IPS-18c (cell line): Measurements from ENCODE around the gene CADM2.

ENCODE experiments used
- H3K4me3 ChIP-seq: 2 replicates; pipeline ENCODE4 v1.7.0; 2013; ENCODE audit warnings: low read depth, mild to moderate bottlenecking, low read length, moderate library complexity; ENCODE audit not compliant: insufficient read depth
- H3K9me3 ChIP-seq: one replicate; pipeline ENCODE4 v1.6.1; 2013; ENCODE audit warnings: mild to moderate bottlenecking, low read length, moderate library complexity; ENCODE audit not compliant: control insufficient read depth, insufficient read depth

The CADM2 gene

DNA sequence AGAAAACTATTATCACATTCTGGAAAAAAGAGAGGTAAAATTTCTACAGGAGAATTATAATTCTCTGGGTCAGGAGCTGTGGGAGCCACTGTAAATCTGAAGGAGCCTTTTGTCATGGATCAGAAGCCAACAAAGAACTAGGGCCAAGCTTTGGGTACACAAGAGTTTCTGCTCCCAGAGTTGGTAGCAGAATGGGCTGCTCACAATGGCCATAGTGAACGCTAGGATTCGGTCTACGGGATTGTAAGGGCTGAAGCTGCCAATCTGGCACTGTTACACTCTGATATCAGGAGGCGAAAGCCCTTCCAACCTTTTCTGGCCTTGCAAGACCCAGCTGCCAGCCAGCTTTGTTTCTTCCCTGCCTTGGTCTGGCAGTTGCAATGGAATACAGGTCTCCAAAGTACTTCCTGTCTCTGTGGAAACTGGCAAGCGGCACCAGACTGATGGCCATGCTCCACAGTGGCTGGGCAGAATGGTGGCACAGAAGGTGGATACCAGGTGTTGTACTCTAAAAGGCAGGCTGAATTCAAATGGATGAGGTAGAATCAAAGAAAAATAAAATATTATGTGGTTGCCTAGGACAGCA, 831.7 kb downstream of the CADM2 start:
- no peak overlapping the region for H3K4me3 ChIP-seq
- H3K9me3 ChIP-seq, result no peaks in the 10 kb centered on the region

- Histone ChIP-seq H3K9me3 (no peaks in the 10 kb centered on the region), H3K4me3 (no peak overlapping the region)
Measured at GRCh38 chr3:85796140-85796539, 837.4 kb downstream of the CADM2 start.

DNA sequence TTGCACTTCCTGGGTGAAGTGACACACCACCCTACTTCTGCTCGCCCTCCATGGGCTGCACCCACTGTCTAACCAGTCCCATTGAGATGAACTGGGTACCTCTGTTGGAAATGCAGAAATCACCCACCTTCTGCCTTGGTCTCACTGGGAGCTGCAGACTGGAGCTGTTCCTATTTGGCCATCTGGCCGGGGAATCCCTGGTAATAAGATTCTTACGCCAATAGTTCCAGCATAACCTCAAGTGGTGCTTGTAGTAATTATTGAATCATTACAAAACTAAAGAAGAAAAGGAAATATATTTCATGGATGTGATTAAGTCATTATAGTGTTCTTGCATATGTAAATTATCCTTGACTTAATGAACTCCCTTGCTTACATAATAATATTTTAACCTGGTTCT, 841.9 kb downstream of the CADM2 start:
- H3K4me3 ChIP-seq, result no peak overlapping the region
- H3K9me3 ChIP-seq, result no peaks in the 10 kb centered on the region

GRCh38 chr3:85801955-85802354, 843.2 kb downstream of the CADM2 start:
- Histone ChIP-seq H3K4me3 (no peak overlapping the region), H3K9me3 (no peaks in the 10 kb centered on the region)

DNA sequence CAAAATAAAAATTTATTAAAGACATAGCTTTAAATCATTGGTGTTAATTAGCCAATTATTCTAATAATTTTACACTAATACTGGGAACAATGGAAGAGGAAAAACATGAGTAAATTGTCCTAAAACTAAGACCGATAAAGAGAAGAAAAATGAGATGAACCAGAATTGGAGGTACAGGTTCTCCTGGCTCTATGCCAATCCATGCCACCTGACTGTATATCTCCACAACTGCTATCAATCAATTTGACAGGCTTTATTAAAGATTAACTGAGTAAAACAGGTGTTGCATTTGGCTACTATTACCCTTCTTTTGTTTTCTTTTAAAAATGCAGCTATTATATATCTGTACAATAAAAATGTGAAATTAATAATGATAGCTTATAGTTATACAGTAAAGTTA, 850.0 kb downstream of the CADM2 start:
- H3K9me3 ChIP-seq, result no peaks in the 10 kb centered on the region

DNA sequence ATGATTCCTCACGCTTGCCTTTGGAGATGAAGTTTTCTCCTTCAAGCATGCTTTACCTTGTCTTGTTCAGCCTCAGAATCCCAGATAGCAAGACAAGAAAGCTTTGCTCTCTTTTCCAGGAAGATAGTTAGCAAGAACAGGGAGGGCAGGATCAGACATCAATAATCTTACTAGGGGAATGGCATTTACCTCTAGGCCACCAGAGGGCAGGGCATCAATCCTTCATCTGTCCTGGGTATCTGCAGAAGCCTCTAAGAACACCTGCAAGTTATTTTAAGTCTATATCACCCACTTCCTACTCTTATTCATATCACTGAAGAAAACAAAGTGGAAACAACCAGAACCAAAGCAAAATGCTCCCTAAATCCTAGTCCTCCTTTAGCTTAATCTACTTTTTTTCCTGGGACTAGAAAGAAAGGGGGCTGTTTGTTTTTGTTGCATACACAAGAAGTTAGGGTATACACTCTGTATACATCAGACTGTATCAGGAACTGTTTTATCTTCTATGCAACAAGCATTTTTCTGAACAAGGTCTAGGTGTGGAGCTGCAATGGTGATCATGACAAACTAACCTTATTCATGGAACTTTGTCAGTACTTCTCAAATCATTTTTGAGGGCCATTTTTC, 862.5 kb downstream of the CADM2 start:
- H3K9me3 ChIP-seq, result no peaks in the 10 kb centered on the region
- H3K4me3 ChIP-seq, result no peak overlapping the region

More for the DNA sequence above, 850.0 kb downstream of the CADM2 start:
- H3K4me3 ChIP-seq, result no peak overlapping the region

GRCh38 chr3:85835857-85836440, 877.2 kb downstream of the CADM2 start:
- Histone ChIP-seq H3K9me3 (no peaks in the 10 kb centered on the region), H3K4me3 (no peak overlapping the region)

DNA sequence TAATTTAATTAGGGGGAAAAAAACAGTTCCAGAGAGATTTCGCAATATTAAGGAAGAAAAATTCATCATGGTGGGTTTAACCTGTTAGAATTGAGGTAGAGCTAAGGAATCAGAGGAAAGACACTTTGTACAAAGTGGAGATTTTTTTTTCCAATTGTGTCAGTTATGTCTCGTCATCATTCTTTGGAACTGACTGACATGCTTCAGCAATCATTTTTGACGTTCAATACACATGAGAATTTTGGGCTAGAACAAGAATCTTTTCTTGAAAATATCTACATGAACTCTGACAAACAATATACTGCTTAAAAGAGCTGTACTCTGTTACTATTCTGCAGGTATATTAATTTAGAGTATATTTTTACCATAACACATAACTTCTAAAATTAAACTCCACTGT, 878.6 kb downstream of the CADM2 start:
- Histone ChIP-seq H3K9me3 (no peaks in the 10 kb centered on the region), H3K4me3 (no peak overlapping the region)

DNA sequence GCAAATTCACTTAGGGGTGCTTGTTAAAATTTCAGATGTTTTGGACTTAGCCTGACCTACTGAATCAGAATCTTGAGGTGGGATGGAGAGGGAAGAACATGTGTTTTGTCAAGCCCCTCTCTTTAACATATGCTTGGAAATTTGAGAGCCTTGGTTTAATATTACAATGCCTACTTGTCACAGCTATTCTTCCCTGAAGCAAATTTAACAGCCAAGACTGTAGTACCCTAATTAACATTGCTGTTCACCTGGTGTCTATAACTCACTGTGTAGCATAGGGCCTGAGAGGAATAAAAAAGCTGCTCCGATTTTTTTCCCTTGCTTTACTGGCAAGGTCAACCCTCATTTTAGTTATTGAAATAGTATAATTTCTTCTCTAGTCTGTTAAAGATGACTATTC, 880.1 kb downstream of the CADM2 start:
- Histone ChIP-seq H3K9me3 (no peaks in the 10 kb centered on the region), H3K4me3 (no peak overlapping the region)

DNA sequence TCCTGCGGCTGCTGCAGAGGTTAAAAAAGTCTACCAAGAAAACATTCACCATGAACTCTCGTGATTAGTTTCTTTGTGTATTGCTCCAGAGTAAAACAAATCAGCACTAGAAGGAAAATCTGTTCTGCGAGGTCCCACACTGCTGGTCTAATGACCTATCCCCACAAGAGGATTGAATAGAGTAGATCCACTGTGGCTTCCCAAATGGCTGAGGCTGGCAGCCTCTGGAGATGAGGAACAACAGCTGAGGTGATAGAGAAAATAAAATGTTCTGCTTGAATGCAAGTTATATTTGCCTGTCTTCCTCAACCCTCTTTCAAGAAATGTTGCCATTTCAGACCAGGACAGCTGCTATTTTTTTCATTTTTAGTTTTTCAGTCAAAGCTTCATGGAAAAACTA, 883.3 kb downstream of the CADM2 start:
- Histone ChIP-seq H3K4me3 (no peak overlapping the region), H3K9me3 (no peaks in the 10 kb centered on the region)

DNA sequence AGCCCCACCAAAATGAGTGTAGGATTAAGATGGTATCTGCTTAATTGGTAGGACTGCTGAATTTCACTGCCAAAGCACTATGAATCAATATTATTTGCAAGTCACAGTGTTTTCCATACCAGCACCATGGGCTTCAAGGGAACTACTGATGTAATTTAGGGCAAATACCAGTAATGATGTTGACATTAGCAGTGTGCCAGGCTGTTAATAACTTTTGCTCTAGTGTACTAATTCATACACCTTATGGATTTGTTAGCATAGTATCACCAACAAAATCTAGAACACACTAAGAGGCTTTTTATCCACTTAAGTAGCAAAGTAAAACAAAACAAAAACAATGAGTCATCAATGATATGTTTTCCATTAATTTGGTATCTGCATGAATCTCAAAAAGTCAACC, 888.2 kb downstream of the CADM2 start:
- Histone ChIP-seq H3K4me3 (no peak overlapping the region), H3K9me3 (no peaks in the 10 kb centered on the region)

GRCh38 chr3:85851071-85851470, 892.3 kb downstream of the CADM2 start:
- Histone ChIP-seq H3K4me3 (no peak overlapping the region), H3K9me3 (no peaks in the 10 kb centered on the region)

DNA sequence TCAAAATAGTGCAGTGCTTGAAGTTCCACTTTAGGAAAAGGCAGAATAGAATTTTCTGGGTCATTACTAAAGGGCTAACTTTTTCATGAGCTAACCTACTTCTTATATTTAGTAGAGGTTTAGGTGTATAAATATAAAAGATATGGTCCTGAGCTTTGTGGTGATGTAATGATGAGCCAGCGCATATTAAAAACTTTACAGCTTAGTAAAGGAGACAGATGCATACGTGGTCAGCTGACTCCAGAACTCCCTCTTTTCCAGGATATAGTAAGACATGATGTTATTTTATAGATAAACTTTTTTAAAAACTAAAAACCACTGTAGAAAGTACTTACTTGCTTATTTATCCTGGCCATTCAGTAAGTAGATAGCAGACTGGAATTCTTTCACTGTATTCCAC, 895.0 kb downstream of the CADM2 start:
- Histone ChIP-seq H3K4me3 (no peak overlapping the region), H3K9me3 (no peaks in the 10 kb centered on the region)

DNA sequence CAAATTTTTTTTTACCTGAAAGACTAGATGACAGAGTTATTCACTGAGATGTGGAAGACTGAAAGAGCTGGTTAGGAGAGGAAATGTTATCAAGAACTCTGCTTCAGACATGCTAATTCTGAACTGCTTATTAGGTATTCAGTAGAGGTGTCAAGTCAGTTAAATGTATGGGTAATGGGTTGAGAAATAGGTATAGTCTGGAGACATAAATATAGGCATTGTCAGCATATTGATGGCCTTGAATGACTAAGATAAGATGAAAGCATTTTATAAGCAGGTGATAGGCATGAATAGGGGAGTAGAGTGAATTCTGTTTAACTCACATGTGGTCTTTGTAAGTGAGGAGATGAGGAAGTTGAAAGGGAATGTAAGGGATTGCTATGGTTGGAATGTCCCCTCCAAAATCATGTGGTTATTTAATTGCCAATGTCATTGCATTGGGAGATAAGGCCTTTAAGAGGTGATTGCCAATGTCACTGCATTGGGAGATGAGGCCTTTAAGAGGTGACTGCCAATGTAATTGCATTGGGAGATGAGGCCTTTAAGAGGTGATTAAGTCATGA, 904.2 kb downstream of the CADM2 start:
- Histone ChIP-seq H3K9me3 (no peaks in the 10 kb centered on the region), H3K4me3 (no peak overlapping the region)

DNA sequence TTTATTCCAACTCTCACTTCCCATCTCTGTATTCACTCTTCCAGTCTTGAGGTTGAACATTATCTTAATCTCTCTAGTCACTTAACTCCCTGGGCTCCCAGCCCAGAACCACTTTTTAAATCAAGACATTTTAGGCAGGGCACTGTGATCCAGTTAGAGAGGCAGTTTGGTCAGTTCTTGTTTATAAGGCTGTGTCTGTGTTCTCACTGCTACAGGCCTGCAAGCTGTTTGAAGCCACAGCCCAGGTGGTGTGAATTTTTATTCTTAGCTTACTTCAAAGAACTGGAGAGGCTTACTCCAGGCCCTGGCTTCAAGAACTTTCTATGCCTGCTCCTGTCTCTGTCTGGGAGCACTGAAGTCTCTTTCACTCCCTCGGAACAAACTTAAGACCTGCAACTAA, 906.1 kb downstream of the CADM2 start:
- no peaks in the 10 kb centered on the region for H3K9me3 ChIP-seq

GRCh38 chr3:85867072-85867471, 908.3 kb downstream of the CADM2 start:
- Histone ChIP-seq H3K9me3 (no peaks in the 10 kb centered on the region), H3K4me3 (no peak overlapping the region)

More for the DNA sequence above, 906.1 kb downstream of the CADM2 start:
- H3K4me3 ChIP-seq, result no peak overlapping the region

GRCh38 chr3:85875589-85875988, 916.8 kb downstream of the CADM2 start:
- H3K9me3 ChIP-seq, result no peaks in the 10 kb centered on the region
- no peak overlapping the region for H3K4me3 ChIP-seq

DNA sequence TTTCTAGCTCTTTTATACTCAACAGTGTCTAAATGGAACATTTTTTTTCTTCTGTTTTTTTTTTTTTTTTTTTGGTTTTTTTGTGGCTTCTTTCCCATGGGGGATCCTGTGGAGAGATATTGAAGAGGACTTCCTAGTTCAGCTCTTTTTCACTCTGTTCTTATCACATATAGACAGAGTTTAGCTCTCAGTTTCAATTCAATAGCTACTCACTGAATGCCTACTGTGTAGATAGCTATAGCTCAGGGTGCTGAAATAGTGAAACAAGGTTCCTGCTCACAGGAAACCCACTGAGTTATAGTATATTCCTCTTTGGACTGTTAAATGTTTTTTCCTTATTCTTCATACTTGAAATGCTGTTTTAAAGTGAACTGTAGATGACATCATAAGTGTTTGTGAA, 918.8 kb downstream of the CADM2 start:
- Histone ChIP-seq H3K9me3 (no peaks in the 10 kb centered on the region), H3K4me3 (no peak overlapping the region)
